Activated CD4-positive, alpha-beta memory T cell treated with anti-CD3 and anti-CD28 coated beads for 36 hours (primary cell): ENCODE results near the gene TRIM46. TPM values are rescaled to one million over a fixed set of nuclear protein-coding genes. Genes with fewer than 3 reads are reported as not detected.

Experiments
- CTCF ChIA-PET: fragments of 350-600 bp; sonication (Branson Sonifier 250); formaldehyde crosslinking; loops from one replicate; lab custom pipeline; 2021; ENCODE audit warnings: antibody characterized with exemption, inconsistent platforms; lab: Charles Lee
- POLR2A ChIA-PET: fragments of 350-600 bp; sonication (Branson Sonifier 250); formaldehyde crosslinking; loops from one replicate; lab custom pipeline; 2021; ENCODE audit warnings: antibody characterized with exemption; lab: Charles Lee
- DNase-seq: peaks from one replicate; pipeline ENCODE4 v3.0.0-alpha.2; 2020
- H3K27ac Mint-ChIP-seq: one replicate; pipeline ENCODE4 v1.8.0; 2021; ENCODE audit warnings: mixed read lengths
- H3K27me3 Mint-ChIP-seq: one replicate; pipeline ENCODE4 v1.8.0; 2021; ENCODE audit warnings: mixed read lengths
- H3K36me3 Mint-ChIP-seq: one replicate; pipeline ENCODE4 v1.8.0; 2021; ENCODE audit warnings: mixed read lengths
- H3K4me1 Mint-ChIP-seq: one replicate; pipeline ENCODE4 v1.8.0; 2021; ENCODE audit warnings: low read depth, mixed read lengths
- H3K4me3 Mint-ChIP-seq: one replicate; pipeline ENCODE4 v1.8.0; 2021; ENCODE audit warnings: mild to moderate bottlenecking, mixed read lengths
- H3K9me3 Mint-ChIP-seq: one replicate; pipeline ENCODE4 v1.8.0; 2021; ENCODE audit warnings: mixed read lengths
- intact Hi-C: fragments of 100-400 bp; cut with micrococcal nuclease; formaldehyde crosslinking; loops from one replicate; pipeline ENCODE4 v1.15.1; 2023
- total RNA-seq, 2 experiments: library from RNA; stranded (reverse); gene quantifications; one replicate each; pipeline ENCODE4 v1.2.3, GENCODE V29; 2021

TRIM46 gene
- total RNA-seq, 2 experiments from 2014 or later = 6.3 to 7.1 TPM

- no peaks in the 10 kb centered on the region for H3K27me3 Mint-ChIP-seq
- no peak overlapping the region for H3K27ac Mint-ChIP-seq
- CTCF ChIA-PET = no interaction called here
- H3K4me3 Mint-ChIP-seq = no peak overlapping the region
- H3K36me3 Mint-ChIP-seq = peaks cover 7% of the 10 kb centered on the region
- intact Hi-C loops = no loop called here
- no peaks in the 10 kb centered on the region for H3K9me3 Mint-ChIP-seq
- H3K4me1 Mint-ChIP-seq = peaks cover 7% of the 10 kb centered on the region
- POLR2A ChIA-PET = no interaction called here
- DNase-seq = no peak
Measured at GRCh38 chr1:155199792-155200191, 26.1 kb downstream of the TRIM46 start.

GRCh38 chr1:155200920-155201319 is 27.3 kb downstream of the TRIM46 start:
- Mint-ChIP-seq H3K4me1 (peaks cover 3% of the 10 kb centered on the region), H3K27me3 (no peaks in the 10 kb centered on the region), H3K36me3 (peaks cover 7% of the 10 kb centered on the region), H3K27ac (no peak overlapping the region), H3K4me3 (no peak overlapping the region), H3K9me3 (no peaks in the 10 kb centered on the region)
- CTCF ChIA-PET = interaction anchor here (0.8 to 1.3 kb wide), 2 partner anchors 24 to 26 kb away, joined by 3 to 4 read pairs; no protein-coding TSS in a partner anchor
- DNase-seq = no peak
- POLR2A ChIA-PET = no interaction called here
- intact Hi-C loops = no loop called here

GRCh38 chr1:155202198-155202597 is 28.5 kb downstream of the TRIM46 start:
- Mint-ChIP-seq H3K4me1 (peaks cover 6% of the 10 kb centered on the region), H3K9me3 (no peaks in the 10 kb centered on the region), H3K36me3 (peaks cover 7% of the 10 kb centered on the region), H3K27ac (no peak overlapping the region), H3K4me3 (no peak overlapping the region), H3K27me3 (no peaks in the 10 kb centered on the region)
- CTCF ChIA-PET = interaction anchor here (1.3 kb wide), 1 partner anchor 25 kb away, joined by 4 read pairs; no protein-coding TSS in a partner anchor
- POLR2A ChIA-PET = no interaction called here
- no peak for DNase-seq
- intact Hi-C loops = no loop called here

- no peak overlapping the region for H3K4me3 Mint-ChIP-seq
- H3K27ac Mint-ChIP-seq = peak overlapping the region; percentile 29
- H3K36me3 Mint-ChIP-seq = peaks cover 7% of the 10 kb centered on the region
Measured at GRCh38 chr1:155202731-155203515, 29.3 kb downstream of the TRIM46 start.

GRCh38 chr1:155205035-155205434 is 31.4 kb downstream of the TRIM46 start:
- Mint-ChIP-seq H3K4me3 (no peak overlapping the region), H3K9me3 (no peaks in the 10 kb centered on the region), H3K27ac (no peak overlapping the region), H3K27me3 (no peaks in the 10 kb centered on the region), H3K4me1 (peaks cover 23% of the 10 kb centered on the region), H3K36me3 (peaks cover 3% of the 10 kb centered on the region)
- POLR2A ChIA-PET = no interaction called here
- no peak for DNase-seq
- CTCF ChIA-PET = interaction anchor here (4.9 to 6.6 kb wide), 4 partner anchors 10 to 44 kb away, joined by 52 to 82 read pairs (median 73); partner anchors contain the start of genes KRTCAP2 and TRIM46
- intact Hi-C loops = loop anchor here (5.0 kb wide), 1 partner anchor 33 kb away; the partner anchor contains the start of genes KRTCAP2 and TRIM46

More at GRCh38 chr1:155202731-155203515, 29.3 kb downstream of the TRIM46 start:
- Mint-ChIP-seq H3K4me1 (peaks cover 11% of the 10 kb centered on the region), H3K27me3 (no peaks in the 10 kb centered on the region), H3K9me3 (no peaks in the 10 kb centered on the region)
- intact Hi-C loops = no loop called here
- no peak for DNase-seq
- ChIA-PET CTCF (interaction anchor here (0.8 to 1.3 kb wide), 2 partner anchors 9 to 114 kb away, joined by 3 to 6 read pairs; no protein-coding TSS in a partner anchor), POLR2A (interaction anchor here (0.6 to 1.2 kb wide), 2 partner anchors 10 to 1283 kb away, joined by 5 to 6 read pairs; no protein-coding TSS in a partner anchor)

- no peak overlapping the region for H3K27ac Mint-ChIP-seq
- no peaks in the 10 kb centered on the region for H3K9me3 Mint-ChIP-seq
- ChIA-PET POLR2A (interaction anchor here (3.3 kb wide), 1 partner anchor 45 kb away, joined by 9 read pairs; no protein-coding TSS in a partner anchor), CTCF (interaction anchor here (1.0 to 6.6 kb wide), 5 partner anchors 11 to 43 kb away, joined by 3 to 82 read pairs (median 69); partner anchors contain the start of genes KRTCAP2 and TRIM46)
- intact Hi-C loops = loop anchor here (5.0 kb wide), 1 partner anchor 34 kb away; the partner anchor contains the start of genes KRTCAP2 and TRIM46
- no peaks in the 10 kb centered on the region for H3K27me3 Mint-ChIP-seq
- no peaks in the 10 kb centered on the region for H3K36me3 Mint-ChIP-seq
- peaks cover 29% of the 10 kb centered on the region for H3K4me1 Mint-ChIP-seq
- no peak for DNase-seq
- no peak overlapping the region for H3K4me3 Mint-ChIP-seq
Measured at GRCh38 chr1:155205969-155206593, 32.4 kb downstream of the TRIM46 start.

- POLR2A ChIA-PET = interaction anchor here (0.7 to 3.6 kb wide), 6 partner anchors 13 to 53 kb away, joined by 3 to 58 read pairs (median 8); partner anchors contain the start of genes KRTCAP2 and TRIM46
- no peaks in the 10 kb centered on the region for H3K36me3 Mint-ChIP-seq
Measured at GRCh38 chr1:155206891-155207805, 33.5 kb downstream of the TRIM46 start.

GRCh38 chr1:155207806-155208540 is 34.3 kb downstream of the TRIM46 start, which contains the start of gene THBS3:
THBS3 (minus strand) TSS chr1:155207897; CDS start chr1:155207876, 21 bp downstream.
- CTCF ChIA-PET = interaction anchor here (0.5 to 6.6 kb wide), 8 partner anchors 13 to 123 kb away, joined by 3 to 82 read pairs (median 38); partner anchors contain the start of genes KRTCAP2 and TRIM46

More at GRCh38 chr1:155206891-155207805, 33.5 kb downstream of the TRIM46 start:
- peak; percentile 93 for DNase-seq
- peak overlapping the region; percentile 40 for H3K4me3 Mint-ChIP-seq
- H3K27ac Mint-ChIP-seq = peak overlapping the region; percentile 67
- peaks cover 29% of the 10 kb centered on the region for H3K4me1 Mint-ChIP-seq
- intact Hi-C loops = loop anchor here (1.0 to 5.0 kb wide), 2 partner anchors 19 to 35 kb away; partner anchors contain the start of genes KRTCAP2 and TRIM46
- no peaks in the 10 kb centered on the region for H3K9me3 Mint-ChIP-seq
- H3K27me3 Mint-ChIP-seq = no peaks in the 10 kb centered on the region
- CTCF ChIA-PET = interaction anchor here (0.6 to 6.6 kb wide), 15 partner anchors 12 to 385 kb away, joined by 3 to 82 read pairs (median 7); partner anchors contain the start of genes KRTCAP2, RUSC1, SCAMP3 and TRIM46

GRCh38 chr1:155208541-155209311 is 35.1 kb downstream of the TRIM46 start, which contains the start of gene MTX1:
MTX1 (plus strand) TSS chr1:155208695; CDS start chr1:155208805, 110 bp downstream.
- H3K4me3 Mint-ChIP-seq = peak within 1 kb of the TSS; percentile 83
- intact Hi-C loops = loop anchor here (1.0 to 5.0 kb wide), 3 partner anchors 14 to 36 kb away; partner anchors contain the start of genes KRTCAP2 and TRIM46

More at GRCh38 chr1:155207806-155208540, 34.3 kb downstream of the TRIM46 start, which contains the start of gene THBS3:
- Mint-ChIP-seq H3K27me3 (no peaks in the 10 kb centered on the region), H3K4me1 (peaks cover 29% of the 10 kb centered on the region), H3K4me3 (peak within 1 kb of the TSS; percentile 83), H3K36me3 (no peaks in the 10 kb centered on the region), H3K9me3 (no peaks in the 10 kb centered on the region), H3K27ac (peak within 1 kb of the TSS; percentile 89)
- POLR2A ChIA-PET = interaction anchor here (0.8 to 3.6 kb wide), 5 partner anchors 14 to 52 kb away, joined by 5 to 58 read pairs (median 9); partner anchors contain the start of genes KRTCAP2 and TRIM46
- intact Hi-C loops = loop anchor here (1.0 to 5.0 kb wide), 3 partner anchors 13 to 36 kb away; partner anchors contain the start of genes KRTCAP2 and TRIM46
- DNase-seq = no peak

More at GRCh38 chr1:155208541-155209311, 35.1 kb downstream of the TRIM46 start, which contains the start of gene MTX1:
- CTCF ChIA-PET = interaction anchor here (1.5 to 6.6 kb wide), 6 partner anchors 14 to 123 kb away, joined by 4 to 82 read pairs (median 60); partner anchors contain the start of genes KRTCAP2 and TRIM46
- Mint-ChIP-seq H3K4me1 (peaks cover 29% of the 10 kb centered on the region), H3K27ac (peak within 1 kb of the TSS; percentile 89), H3K27me3 (no peaks in the 10 kb centered on the region), H3K36me3 (no peaks in the 10 kb centered on the region), H3K9me3 (no peaks in the 10 kb centered on the region)
- POLR2A ChIA-PET = interaction anchor here (1.1 to 3.6 kb wide), 7 partner anchors 14 to 115 kb away, joined by 3 to 58 read pairs (median 5); partner anchors contain the start of gene KRTCAP2
- peak; percentile 92 for DNase-seq
